Stimulated activated CD4-positive, alpha-beta T cell treated with anti-CD3 and anti-CD28 coated beads, TNF-alpha, amount 100 ng/mL, for 48 hours (primary cell): ENCODE measurements around the gene BEND7.

ENCODE experiments used
- DNase-seq, 3 donors: peaks; one replicate each; pipeline ENCODE4 v3.0.0-alpha.2; 2020; ENCODE audit warnings: low read depth in 3 of 3

Gene BEND7

GRCh38 chr10:13521026-13521425, 7.8 kb downstream of the BEND7 start:
- no peak for DNase-seq

- DNase-seq: no peak
Observed at GRCh38 chr10:13520194-13520593, 8.6 kb downstream of the BEND7 start.

GRCh38 chr10:13518076-13518692, 10.6 kb downstream of the BEND7 start:
- DNase-seq: no peak

- no peak for DNase-seq
Observed at GRCh38 chr10:13517675-13518074, 11.1 kb downstream of the BEND7 start.

GRCh38 chr10:13516176-13516575, 12.6 kb downstream of the BEND7 start:
- no peak for DNase-seq

- no peak for DNase-seq
Observed at GRCh38 chr10:13515467-13515866, 13.3 kb downstream of the BEND7 start.

- no peak for DNase-seq
Observed at GRCh38 chr10:13514296-13514695, 14.5 kb downstream of the BEND7 start.

GRCh38 chr10:13512564-13512963, 16.2 kb downstream of the BEND7 start:
- DNase-seq: no peak

GRCh38 chr10:13511409-13511808, 17.4 kb downstream of the BEND7 start:
- DNase-seq: no peak

GRCh38 chr10:13505052-13505680, 23.6 kb downstream of the BEND7 start:
- DNase-seq: no peak

- DNase-seq: no peak
Observed at GRCh38 chr10:13503745-13504463, 24.9 kb downstream of the BEND7 start.

GRCh38 chr10:13502380-13502779, 26.4 kb downstream of the BEND7 start:
- DNase-seq: no peak

GRCh38 chr10:13500201-13500600, 28.6 kb downstream of the BEND7 start:
- no peak for DNase-seq

GRCh38 chr10:13499150-13499549, 29.7 kb downstream of the BEND7 start:
- no peak for DNase-seq

- no peak for DNase-seq
Observed at GRCh38 chr10:13496931-13497330, 31.9 kb downstream of the BEND7 start.

GRCh38 chr10:13496164-13496563, 32.6 kb downstream of the BEND7 start:
- DNase-seq: no peak

- DNase-seq: no peak
Observed at GRCh38 chr10:13492493-13493180, 36.2 kb downstream of the BEND7 start.

GRCh38 chr10:13491747-13492360, 37.0 kb downstream of the BEND7 start:
- no peak for DNase-seq

GRCh38 chr10:13490503-13490902, 38.3 kb downstream of the BEND7 start:
- no peak for DNase-seq

GRCh38 chr10:13489035-13489599, 39.7 kb downstream of the BEND7 start:
- DNase-seq: no peak

GRCh38 chr10:13485623-13486022, 43.2 kb downstream of the BEND7 start:
- DNase-seq: no peak

GRCh38 chr10:13483951-13484350, 44.9 kb downstream of the BEND7 start:
- no peak for DNase-seq
